Calu3 (cell line): ENCODE results near the gene PMPCA. TPM values are rescaled to one million over a fixed set of nuclear protein-coding genes. Genes with fewer than 3 reads are reported as not detected.

Experiments
- BruUV-seq: library from RNA; stranded (reverse); fragments of 400-500 nt; replicated peaks from 2 replicates; lab custom pipeline; 2021; lab: Mats Ljungman, UMichigan
- CTCF ChIA-PET: fragments of 300-600 bp; sonication (Branson Sonifier 250); formaldehyde crosslinking; loops from one replicate; lab custom pipeline; 2022; ENCODE audit warnings: antibody characterized with exemption; lab: Charles Lee
- DNase-seq: peaks from one replicate; pipeline ENCODE4 v3.0.0; 2022
- H3K27ac Mint-ChIP-seq: one replicate; pipeline ENCODE4 v1.8.0; 2022; ENCODE audit warnings: mixed read lengths; ENCODE audit not compliant: unreplicated experiment
- H3K27me3 Mint-ChIP-seq: one replicate; pipeline ENCODE4 v1.8.0; 2022; ENCODE audit warnings: mixed read lengths; ENCODE audit not compliant: unreplicated experiment
- H3K36me3 Mint-ChIP-seq: one replicate; pipeline ENCODE4 v1.8.0; 2022; ENCODE audit warnings: mild to moderate bottlenecking, moderate library complexity, mixed read lengths; ENCODE audit not compliant: insufficient read depth, unreplicated experiment
- H3K4me1 Mint-ChIP-seq: one replicate; pipeline ENCODE4 v1.8.0; 2022; ENCODE audit warnings: mild to moderate bottlenecking, low read depth, mixed read lengths; ENCODE audit not compliant: unreplicated experiment
- H3K4me3 Mint-ChIP-seq: one replicate; pipeline ENCODE4 v1.8.0; 2022; ENCODE audit warnings: mild to moderate bottlenecking, low read depth, moderate library complexity, mixed read lengths; ENCODE audit not compliant: unreplicated experiment
- H3K9me3 Mint-ChIP-seq: one replicate; pipeline ENCODE4 v1.8.0; 2022; ENCODE audit warnings: low read depth, mixed read lengths; ENCODE audit not compliant: unreplicated experiment
- intact Hi-C: fragments of 100-400 bp; cut with micrococcal nuclease; formaldehyde crosslinking; loops from one replicate; pipeline ENCODE4 v1.10.0; 2022; ENCODE audit not compliant: unreplicated experiment
- total RNA-seq: library from RNA; stranded (reverse); gene quantifications from 2 replicates; pipeline ENCODE4 v1.2.3, GENCODE V29; 2022
- TF ChIP-seq, protein P1 (sequence below): fragments of 200-600 bp; IDR thresholded peaks from one replicate; pipeline ENCODE4 v1.8.0; 2022; ENCODE audit warnings: antibody characterized with exemption; ENCODE audit not compliant: unreplicated experiment

The PMPCA gene
- total RNA-seq, 1 experiment from 2014 or later, result 44.0 TPM

DNA sequence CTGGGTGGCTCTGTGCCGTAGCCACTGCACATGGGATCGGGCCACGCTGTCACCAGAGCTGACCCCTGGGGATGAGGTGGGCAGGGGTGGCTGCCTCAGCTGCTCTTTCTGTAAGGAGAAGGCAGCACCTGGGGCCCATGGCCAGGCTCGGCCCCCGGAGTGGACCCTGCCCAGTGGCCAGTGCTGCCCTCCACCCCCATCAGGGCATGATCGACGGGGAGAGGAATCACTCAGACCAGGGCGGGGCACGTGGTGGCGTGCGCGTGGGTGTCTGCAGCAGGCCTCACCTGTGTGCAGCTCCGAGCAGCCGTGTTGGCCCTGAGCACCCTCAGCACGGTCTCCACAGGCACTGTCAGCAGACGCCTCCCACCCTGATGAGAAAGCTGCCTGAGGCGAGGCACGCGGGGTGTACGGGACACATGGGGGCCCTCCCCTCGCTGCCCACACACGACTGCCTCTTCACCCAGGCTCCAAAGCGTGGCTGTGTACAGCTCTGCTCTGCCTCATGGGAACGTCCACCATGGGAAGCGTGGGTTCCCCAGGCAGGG lies 28.4 kb upstream of the PMPCA start:
- H3K36me3 Mint-ChIP-seq, result peaks cover 15% of the 10 kb centered on the region

DNA sequence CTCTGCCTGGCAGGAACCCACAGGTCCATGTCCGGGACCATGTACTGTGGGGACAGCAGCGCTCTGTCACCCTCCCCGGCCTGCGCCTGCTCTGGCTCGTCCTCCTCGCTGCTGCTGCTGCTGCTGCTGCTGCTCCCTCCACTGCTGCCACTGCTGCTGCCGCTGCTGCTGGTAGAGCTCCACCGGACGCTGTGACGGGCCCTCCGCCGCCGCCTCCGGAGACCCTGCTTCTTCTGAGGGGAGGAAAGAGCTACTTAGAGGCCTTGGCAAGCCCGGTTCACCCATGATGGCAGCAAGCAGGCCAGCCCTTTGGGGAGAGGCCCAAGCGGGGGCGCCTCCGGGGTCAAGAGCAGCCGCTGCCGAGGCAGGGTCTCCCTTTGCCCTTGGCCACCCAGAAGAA lies 27.0 kb upstream of the PMPCA start:
- no peaks in the 10 kb centered on the region for H3K27me3 Mint-ChIP-seq
- CTCF ChIA-PET, result no interaction called here
- peaks cover 23% of the 10 kb centered on the region for H3K36me3 Mint-ChIP-seq

More for the DNA sequence above, 28.4 kb upstream of the PMPCA start:
- Mint-ChIP-seq H3K27ac (no peak overlapping the region), H3K4me1 (no peaks in the 10 kb centered on the region), H3K9me3 (no peaks in the 10 kb centered on the region), H3K27me3 (no peaks in the 10 kb centered on the region), H3K4me3 (no peak overlapping the region)
- TF ChIP-seq, protein P1, sequence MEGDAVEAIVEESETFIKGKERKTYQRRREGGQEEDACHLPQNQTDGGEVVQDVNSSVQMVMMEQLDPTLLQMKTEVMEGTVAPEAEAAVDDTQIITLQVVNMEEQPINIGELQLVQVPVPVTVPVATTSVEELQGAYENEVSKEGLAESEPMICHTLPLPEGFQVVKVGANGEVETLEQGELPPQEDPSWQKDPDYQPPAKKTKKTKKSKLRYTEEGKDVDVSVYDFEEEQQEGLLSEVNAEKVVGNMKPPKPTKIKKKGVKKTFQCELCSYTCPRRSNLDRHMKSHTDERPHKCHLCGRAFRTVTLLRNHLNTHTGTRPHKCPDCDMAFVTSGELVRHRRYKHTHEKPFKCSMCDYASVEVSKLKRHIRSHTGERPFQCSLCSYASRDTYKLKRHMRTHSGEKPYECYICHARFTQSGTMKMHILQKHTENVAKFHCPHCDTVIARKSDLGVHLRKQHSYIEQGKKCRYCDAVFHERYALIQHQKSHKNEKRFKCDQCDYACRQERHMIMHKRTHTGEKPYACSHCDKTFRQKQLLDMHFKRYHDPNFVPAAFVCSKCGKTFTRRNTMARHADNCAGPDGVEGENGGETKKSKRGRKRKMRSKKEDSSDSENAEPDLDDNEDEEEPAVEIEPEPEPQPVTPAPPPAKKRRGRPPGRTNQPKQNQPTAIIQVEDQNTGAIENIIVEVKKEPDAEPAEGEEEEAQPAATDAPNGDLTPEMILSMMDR, result no peak
- intact Hi-C loops, result no loop called here
- no TSS peak for BruUV-seq
- DNase-seq, result no peak
- CTCF ChIA-PET, result no interaction called here

DNA sequence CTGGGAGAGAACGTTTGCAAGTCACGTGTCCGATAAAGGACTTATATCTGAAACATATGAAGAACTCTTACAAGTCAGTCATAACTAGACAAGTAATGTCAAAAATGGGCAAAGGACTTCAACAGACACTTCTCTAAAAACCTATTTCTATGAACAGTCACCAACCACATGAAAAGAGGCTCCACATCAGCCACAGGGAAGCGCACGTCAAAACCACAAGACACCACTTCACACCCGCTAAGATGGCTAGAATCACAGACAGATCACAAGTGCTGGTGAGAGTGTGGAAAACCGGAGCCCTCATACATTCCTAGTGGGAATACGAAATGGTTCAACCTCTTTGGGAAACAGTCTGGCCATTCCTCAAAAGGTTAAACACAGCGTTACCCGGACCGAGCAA lies 25.4 kb upstream of the PMPCA start:
- DNase-seq, result no peak
- CTCF ChIA-PET, result no interaction called here
- no peak overlapping the region for H3K4me3 Mint-ChIP-seq
- H3K27ac Mint-ChIP-seq, result no peak overlapping the region
- TF ChIP-seq, protein P1, result no peak
- H3K4me1 Mint-ChIP-seq, result no peaks in the 10 kb centered on the region
- no peaks in the 10 kb centered on the region for H3K9me3 Mint-ChIP-seq
- peaks cover 29% of the 10 kb centered on the region for H3K36me3 Mint-ChIP-seq
- BruUV-seq, result no TSS peak
- intact Hi-C loops, result no loop called here
- H3K27me3 Mint-ChIP-seq, result no peaks in the 10 kb centered on the region

More for the DNA sequence above, 27.0 kb upstream of the PMPCA start:
- intact Hi-C loops, result no loop called here
- TF ChIP-seq, protein P1, result no peak
- Mint-ChIP-seq H3K9me3 (no peaks in the 10 kb centered on the region), H3K4me3 (no peak overlapping the region), H3K27ac (no peak overlapping the region), H3K4me1 (no peaks in the 10 kb centered on the region)
- DNase-seq, result no peak
- BruUV-seq, result no TSS peak

DNA sequence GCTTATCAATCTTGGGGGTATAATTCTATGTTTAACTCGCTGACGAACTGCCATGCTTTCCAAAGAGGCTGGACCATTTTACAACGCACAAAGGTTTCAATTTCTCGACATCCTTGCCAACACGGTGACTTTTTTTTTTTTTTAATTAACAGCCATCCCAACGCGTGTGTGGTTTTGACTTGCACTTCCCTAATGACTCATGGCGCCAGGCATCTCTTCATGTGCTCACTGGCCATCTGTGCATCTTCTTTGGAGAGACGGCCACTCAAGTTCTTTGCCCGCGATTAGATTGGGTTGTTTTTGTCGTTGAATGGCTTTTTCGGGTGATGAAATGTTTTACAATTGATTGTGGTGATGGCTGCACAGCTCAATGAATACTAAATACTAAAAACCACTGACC lies 24.4 kb upstream of the PMPCA start:
- Mint-ChIP-seq H3K4me3 (no peak overlapping the region), H3K36me3 (peaks cover 34% of the 10 kb centered on the region), H3K4me1 (no peaks in the 10 kb centered on the region), H3K27ac (no peak overlapping the region), H3K9me3 (no peaks in the 10 kb centered on the region), H3K27me3 (no peaks in the 10 kb centered on the region)
- no peak for DNase-seq
- intact Hi-C loops, result no loop called here
- CTCF ChIA-PET, result interaction anchor here (0.6 kb wide), 1 partner anchor 204 kb away, joined by 3 read pairs; no protein-coding TSS in a partner anchor
- TF ChIP-seq, protein P1, result no peak
- no TSS peak for BruUV-seq
